Upper lobe of left lung (tissue), 4 donors: ENCODE measurements around the gene HAT1.

ENCODE experiments used
- CTCF ChIP-seq, 6 experiments: fragments of 450-650 bp in 4 of 6; fragments of 200-600 bp in 2 of 6; sonication (generic) in 2 of 6; IDR thresholded peaks; one replicate each; pipeline ENCODE4 v1.5.1; 2016 to 2019; ENCODE audit warnings: antibody characterized with exemption in 6 of 6
- POLR2A ChIP-seq, 4 donors: fragments of 450-650 bp; IDR thresholded peaks; one replicate each; pipeline ENCODE4 v1.5.1; 2016 to 2017; ENCODE audit warnings: antibody characterized with exemption in 4 of 4, mild to moderate bottlenecking in 2 of 4
- POLR2AphosphoS5 ChIP-seq, 2 donors: sonication (generic); formaldehyde crosslinking; IDR thresholded peaks; one replicate each; pipeline ENCODE4 v1.5.1; 2017; ENCODE audit warnings: antibody characterized with exemption in 2 of 2

- no peak for TF ChIP-seq POLR2A (IDR thresholded peaks at IDR 0.05)
- TF ChIP-seq CTCF (IDR thresholded peaks at IDR 0.05): no peak
- TF ChIP-seq POLR2AphosphoS5 (IDR thresholded peaks at IDR 0.05): no peak
These were observed 56.8 kb downstream of the HAT1 start for GRCh38 chr2:171979103-171979502.
